Measurements from ENCODE around the gene GPX4. TPM values are rescaled to one million over a fixed set of nuclear protein-coding genes. Genes with fewer than 3 reads are reported as not detected.

GPX4 gene
- total and polyA plus RNA-seq, 2 of the 13 experiments (the other 11 are each of a cell fraction or from before 2014, with no cell fraction given): 535 to 613 TPM

DNA sequence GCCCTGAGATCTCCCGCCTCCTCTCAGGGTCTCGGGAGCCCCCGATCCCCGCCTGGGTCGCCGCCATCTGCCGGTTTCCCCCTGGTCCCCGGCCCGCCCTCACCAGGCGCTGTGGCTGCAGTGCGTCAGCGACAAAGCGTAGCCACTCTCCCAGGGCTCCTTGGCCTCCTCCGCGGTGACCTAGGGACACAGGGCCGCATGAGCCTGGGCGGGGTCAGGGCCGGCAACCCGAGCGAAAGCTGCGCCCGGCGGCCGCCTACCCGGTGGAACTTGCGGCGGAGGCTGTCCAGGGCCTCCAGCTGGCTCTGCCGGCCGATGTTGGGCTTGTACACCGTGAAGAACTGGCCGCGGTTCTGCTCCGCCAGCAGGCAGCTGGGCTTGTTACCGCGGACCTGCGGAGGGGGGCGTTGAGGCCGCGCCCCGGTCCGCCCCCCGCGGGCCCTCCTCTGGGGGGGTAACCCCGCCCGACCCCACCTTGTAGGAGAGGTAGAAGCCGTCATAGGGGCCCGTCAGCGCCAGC, 5.3 kb downstream of the GPX4 start (continued):
- TF ChIP-seq, protein P1, sequence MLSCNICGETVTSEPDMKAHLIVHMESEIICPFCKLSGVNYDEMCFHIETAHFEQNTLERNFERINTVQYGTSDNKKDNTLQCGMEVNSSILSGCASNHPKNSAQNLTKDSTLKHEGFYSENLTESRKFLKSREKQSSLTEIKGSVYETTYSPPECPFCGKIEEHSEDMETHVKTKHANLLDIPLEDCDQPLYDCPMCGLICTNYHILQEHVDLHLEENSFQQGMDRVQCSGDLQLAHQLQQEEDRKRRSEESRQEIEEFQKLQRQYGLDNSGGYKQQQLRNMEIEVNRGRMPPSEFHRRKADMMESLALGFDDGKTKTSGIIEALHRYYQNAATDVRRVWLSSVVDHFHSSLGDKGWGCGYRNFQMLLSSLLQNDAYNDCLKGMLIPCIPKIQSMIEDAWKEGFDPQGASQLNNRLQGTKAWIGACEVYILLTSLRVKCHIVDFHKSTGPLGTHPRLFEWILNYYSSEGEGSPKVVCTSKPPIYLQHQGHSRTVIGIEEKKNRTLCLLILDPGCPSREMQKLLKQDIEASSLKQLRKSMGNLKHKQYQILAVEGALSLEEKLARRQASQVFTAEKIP (CRISPR knock-in tag; IDR thresholded peaks at IDR 0.05; ENCODE audit: borderline replicate concordance): no peak
- TF ChIP-seq ARID2 (CRISPR knock-in tag; IDR thresholded peaks at IDR 0.05; ENCODE audit: borderline replicate concordance): no peak
- TF ChIP-seq HOXA5 (CRISPR knock-in tag; IDR thresholded peaks at IDR 0.05): no peak
- TF ChIP-seq SP1 (IDR thresholded peaks at IDR 0.05): no peak
- TF ChIP-seq SP1 (CRISPR knock-in tag; IDR thresholded peaks at IDR 0.05): no peak
- TF ChIP-seq, protein P2, sequence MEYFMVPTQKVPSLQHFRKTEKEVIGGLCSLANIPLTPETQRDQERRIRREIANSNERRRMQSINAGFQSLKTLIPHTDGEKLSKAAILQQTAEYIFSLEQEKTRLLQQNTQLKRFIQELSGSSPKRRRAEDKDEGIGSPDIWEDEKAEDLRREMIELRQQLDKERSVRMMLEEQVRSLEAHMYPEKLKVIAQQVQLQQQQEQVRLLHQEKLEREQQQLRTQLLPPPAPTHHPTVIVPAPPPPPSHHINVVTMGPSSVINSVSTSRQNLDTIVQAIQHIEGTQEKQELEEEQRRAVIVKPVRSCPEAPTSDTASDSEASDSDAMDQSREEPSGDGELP (IDR thresholded peaks at IDR 0.05; ENCODE audit: borderline replicate concordance, low read depth): no peak
- TF ChIP-seq HNRNPUL1 (IDR thresholded peaks at IDR 0.05; ENCODE audit: low read depth, low read length): no peak
- TF ChIP-seq TSC22D2 (CRISPR knock-in tag; IDR thresholded peaks at IDR 0.05; ENCODE audit: borderline replicate concordance): no peak
- TF ChIP-seq, protein P3, sequence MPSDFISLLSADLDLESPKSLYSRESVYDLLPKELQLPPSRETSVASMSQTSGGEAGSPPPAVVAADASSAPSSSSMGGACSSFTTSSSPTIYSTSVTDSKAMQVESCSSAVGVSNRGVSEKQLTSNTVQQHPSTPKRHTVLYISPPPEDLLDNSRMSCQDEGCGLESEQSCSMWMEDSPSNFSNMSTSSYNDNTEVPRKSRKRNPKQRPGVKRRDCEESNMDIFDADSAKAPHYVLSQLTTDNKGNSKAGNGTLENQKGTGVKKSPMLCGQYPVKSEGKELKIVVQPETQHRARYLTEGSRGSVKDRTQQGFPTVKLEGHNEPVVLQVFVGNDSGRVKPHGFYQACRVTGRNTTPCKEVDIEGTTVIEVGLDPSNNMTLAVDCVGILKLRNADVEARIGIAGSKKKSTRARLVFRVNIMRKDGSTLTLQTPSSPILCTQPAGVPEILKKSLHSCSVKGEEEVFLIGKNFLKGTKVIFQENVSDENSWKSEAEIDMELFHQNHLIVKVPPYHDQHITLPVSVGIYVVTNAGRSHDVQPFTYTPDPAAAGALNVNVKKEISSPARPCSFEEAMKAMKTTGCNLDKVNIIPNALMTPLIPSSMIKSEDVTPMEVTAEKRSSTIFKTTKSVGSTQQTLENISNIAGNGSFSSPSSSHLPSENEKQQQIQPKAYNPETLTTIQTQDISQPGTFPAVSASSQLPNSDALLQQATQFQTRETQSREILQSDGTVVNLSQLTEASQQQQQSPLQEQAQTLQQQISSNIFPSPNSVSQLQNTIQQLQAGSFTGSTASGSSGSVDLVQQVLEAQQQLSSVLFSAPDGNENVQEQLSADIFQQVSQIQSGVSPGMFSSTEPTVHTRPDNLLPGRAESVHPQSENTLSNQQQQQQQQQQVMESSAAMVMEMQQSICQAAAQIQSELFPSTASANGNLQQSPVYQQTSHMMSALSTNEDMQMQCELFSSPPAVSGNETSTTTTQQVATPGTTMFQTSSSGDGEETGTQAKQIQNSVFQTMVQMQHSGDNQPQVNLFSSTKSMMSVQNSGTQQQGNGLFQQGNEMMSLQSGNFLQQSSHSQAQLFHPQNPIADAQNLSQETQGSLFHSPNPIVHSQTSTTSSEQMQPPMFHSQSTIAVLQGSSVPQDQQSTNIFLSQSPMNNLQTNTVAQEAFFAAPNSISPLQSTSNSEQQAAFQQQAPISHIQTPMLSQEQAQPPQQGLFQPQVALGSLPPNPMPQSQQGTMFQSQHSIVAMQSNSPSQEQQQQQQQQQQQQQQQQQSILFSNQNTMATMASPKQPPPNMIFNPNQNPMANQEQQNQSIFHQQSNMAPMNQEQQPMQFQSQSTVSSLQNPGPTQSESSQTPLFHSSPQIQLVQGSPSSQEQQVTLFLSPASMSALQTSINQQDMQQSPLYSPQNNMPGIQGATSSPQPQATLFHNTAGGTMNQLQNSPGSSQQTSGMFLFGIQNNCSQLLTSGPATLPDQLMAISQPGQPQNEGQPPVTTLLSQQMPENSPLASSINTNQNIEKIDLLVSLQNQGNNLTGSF (CRISPR knock-in tag; IDR thresholded peaks at IDR 0.05): no peak
- peak; percentile 75 for TF ChIP-seq AGO2 (optimal IDR thresholded peaks at IDR 0.05; ENCODE audit: low read depth, low read length)
- TF ChIP-seq TCF7L2 (IDR thresholded peaks at IDR 0.05; ENCODE audit: low read depth, low read length): no peak
- TF ChIP-seq ZNF12 (CRISPR knock-in tag; IDR thresholded peaks at IDR 0.05): no peak
- TF ChIP-seq RBFOX2 (IDR thresholded peaks at IDR 0.05; ENCODE audit: low read depth, low read length): peak; percentile 54
- no peak for TF ChIP-seq RXRB (CRISPR knock-in tag; IDR thresholded peaks at IDR 0.05; ENCODE audit: borderline replicate concordance)
- no peak for TF ChIP-seq GABPA (IDR thresholded peaks at IDR 0.05; ENCODE audit: low read depth, low read length)
- no peak for TF ChIP-seq GABPA (CRISPR knock-in tag; IDR thresholded peaks at IDR 0.05; ENCODE audit: low read depth)
- no peak for TF ChIP-seq FOXK2 (IDR thresholded peaks at IDR 0.05)
- no peak for TF ChIP-seq TOE1 (CRISPR knock-in tag; IDR thresholded peaks at IDR 0.05)
- TF ChIP-seq, protein P4, sequence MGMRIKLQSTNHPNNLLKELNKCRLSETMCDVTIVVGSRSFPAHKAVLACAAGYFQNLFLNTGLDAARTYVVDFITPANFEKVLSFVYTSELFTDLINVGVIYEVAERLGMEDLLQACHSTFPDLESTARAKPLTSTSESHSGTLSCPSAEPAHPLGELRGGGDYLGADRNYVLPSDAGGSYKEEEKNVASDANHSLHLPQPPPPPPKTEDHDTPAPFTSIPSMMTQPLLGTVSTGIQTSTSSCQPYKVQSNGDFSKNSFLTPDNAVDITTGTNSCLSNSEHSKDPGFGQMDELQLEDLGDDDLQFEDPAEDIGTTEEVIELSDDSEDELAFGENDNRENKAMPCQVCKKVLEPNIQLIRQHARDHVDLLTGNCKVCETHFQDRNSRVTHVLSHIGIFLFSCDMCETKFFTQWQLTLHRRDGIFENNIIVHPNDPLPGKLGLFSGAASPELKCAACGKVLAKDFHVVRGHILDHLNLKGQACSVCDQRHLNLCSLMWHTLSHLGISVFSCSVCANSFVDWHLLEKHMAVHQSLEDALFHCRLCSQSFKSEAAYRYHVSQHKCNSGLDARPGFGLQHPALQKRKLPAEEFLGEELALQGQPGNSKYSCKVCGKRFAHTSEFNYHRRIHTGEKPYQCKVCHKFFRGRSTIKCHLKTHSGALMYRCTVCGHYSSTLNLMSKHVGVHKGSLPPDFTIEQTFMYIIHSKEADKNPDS (CRISPR knock-in tag; IDR thresholded peaks at IDR 0.05): no peak
- TF ChIP-seq SOX13 (IDR thresholded peaks at IDR 0.05): no peak
- TF ChIP-seq SOX13 (CRISPR knock-in tag; conservative IDR thresholded peaks at IDR 0.05 in 1 of 2, IDR thresholded peaks at IDR 0.05 in 1 of 2): no peak
